GM21717 (cell line): ENCODE data around the gene COQ10B.

Experiments used
- ATAC-seq: cut with Tn5 transposase; IDR thresholded peaks from one replicate; pipeline ENCODE4 v1.9.1; 2021; ENCODE audit warnings: mild to moderate bottlenecking, moderate library complexity; ENCODE audit not compliant: unreplicated experiment

COQ10B gene

GRCh38 chr2:197499594-197500502 is 46.5 kb downstream of the COQ10B start, which contains the start of the genes HSPD1 and HSPE1:
Gene HSPD1, minus strand, starts transcription at chr2:197499840. Its CDS starts 992 bp downstream, at chr2:197498848.
Gene HSPE1, plus strand, starts transcription at chr2:197500379. Its CDS starts 58 bp downstream, at chr2:197500437.
- peak; percentile 84 for ATAC-seq

- ATAC-seq, result peak; percentile 13
Observed at GRCh38 chr2:197500503-197501131, 47.3 kb downstream of the COQ10B start.

- no peak for ATAC-seq
Observed at GRCh38 chr2:197502201-197502600, 48.8 kb downstream of the COQ10B start.

GRCh38 chr2:197502685-197503084 is 49.3 kb downstream of the COQ10B start:
- ATAC-seq, result no peak

GRCh38 chr2:197504000-197504399 is 50.6 kb downstream of the COQ10B start:
- no peak for ATAC-seq

- no peak for ATAC-seq
Observed at GRCh38 chr2:197504512-197504911, 51.2 kb downstream of the COQ10B start.

GRCh38 chr2:197506658-197507057 is 53.3 kb downstream of the COQ10B start:
- ATAC-seq, result no peak

GRCh38 chr2:197513915-197514314 is 60.6 kb downstream of the COQ10B start:
- ATAC-seq, result no peak

- ATAC-seq, result no peak
Observed at GRCh38 chr2:197514754-197515153, 61.4 kb downstream of the COQ10B start.

- ATAC-seq, result peak; percentile 9
Observed at GRCh38 chr2:197515315-197515738, 62.0 kb downstream of the COQ10B start.

- ATAC-seq, result peak; percentile 95
Observed at GRCh38 chr2:197515739-197516392, 62.5 kb downstream of the COQ10B start, which contains the start of gene MOB4. Gene MOB4, plus strand, starts transcription at chr2:197516066. Its CDS starts 21 bp downstream, at chr2:197516087.

GRCh38 chr2:197516393-197516761 is 63.0 kb downstream of the COQ10B start:
- peak; percentile 14 for ATAC-seq

- no peak for ATAC-seq
Observed at GRCh38 chr2:197517150-197517549, 63.8 kb downstream of the COQ10B start.
